Liver (tissue), 9 donors: Measurements from ENCODE around the gene UTS2R. TPM values are rescaled to one million over a fixed set of nuclear protein-coding genes. Genes with fewer than 3 reads are reported as not detected.

Experiments
- DNase-seq: peaks from one replicate; pipeline ENCODE4 v3.0.0-alpha.2; 2017; ENCODE audit warnings: low spot score
- H3K27ac ChIP-seq, 2 donors: one replicate each; pipeline ENCODE4 v1.7.0; 2013; ENCODE audit warnings: inconsistent platforms in 2 of 2, low read length in 2 of 2, control low read depth in 1 of 2, low read depth in 1 of 2, mild to moderate bottlenecking in 1 of 2
- H3K27me3 ChIP-seq, 4 donors: one replicate each; pipeline versions ENCODE4 v1.6.1 to v1.7.0; 2013; ENCODE audit warnings: low read length in 3 of 4, inconsistent platforms in 1 of 4, mild to moderate bottlenecking in 1 of 4, moderate library complexity in 1 of 4; ENCODE audit not compliant: control insufficient read depth in 4 of 4, insufficient read depth in 4 of 4
- H3K36me3 ChIP-seq, 4 donors: one replicate each; pipeline versions ENCODE4 v1.6.1 to v1.7.0; 2013; ENCODE audit warnings: low read length in 3 of 4, mild to moderate bottlenecking in 3 of 4, low read depth in 1 of 4, moderate library complexity in 1 of 4; ENCODE audit not compliant: control insufficient read depth in 4 of 4, insufficient read depth in 3 of 4
- H3K4me1 ChIP-seq, 4 donors: one replicate each; pipeline versions ENCODE4 v1.6.1 to v1.7.0; 2013; ENCODE audit warnings: low read length in 3 of 4, mild to moderate bottlenecking in 3 of 4, moderate library complexity in 1 of 4; ENCODE audit not compliant: control insufficient read depth in 4 of 4, insufficient read depth in 4 of 4
- H3K4me3 ChIP-seq, 3 donors: one replicate each; pipeline versions ENCODE4 v1.6.1 to v1.7.0; 2013; ENCODE audit warnings: low read length in 3 of 3, control low read depth in 1 of 3, low read depth in 1 of 3, mild to moderate bottlenecking in 1 of 3
- H3K9ac ChIP-seq, 2 donors: one replicate each; pipeline ENCODE4 v1.7.0; 2013; ENCODE audit warnings: low read length in 2 of 2, mild to moderate bottlenecking in 2 of 2, moderate library complexity in 2 of 2, control low read depth in 1 of 2, low read depth in 1 of 2
- H3K9me3 ChIP-seq, 4 donors: one replicate each; pipeline versions ENCODE4 v1.6.1 to v1.7.0; 2013; ENCODE audit warnings: low read length in 3 of 4; ENCODE audit not compliant: control insufficient read depth in 4 of 4
- EGR1 ChIP-seq, 2 donors: IDR thresholded peaks; 2 replicates each; pipeline ENCODE4 v1.6.1; 2016 to 2018; ENCODE audit warnings: antibody characterized with exemption in 2 of 2, low read depth in 2 of 2
- FOXA1 ChIP-seq: IDR thresholded peaks from 2 replicates; pipeline ENCODE4 v1.6.1; 2016; ENCODE audit warnings: antibody characterized with exemption
- FOXA2 ChIP-seq: IDR thresholded peaks from 2 replicates; pipeline ENCODE4 v1.6.1; 2016; ENCODE audit warnings: antibody characterized with exemption
- GABPA ChIP-seq, 2 donors: IDR thresholded peaks in 1 of 2; conservative IDR thresholded peaks in 1 of 2; 2 replicates each; pipeline ENCODE4 v1.6.1; 2016; ENCODE audit warnings: antibody characterized with exemption in 2 of 2, mild to moderate bottlenecking in 1 of 2, moderate library complexity in 1 of 2
- HNF4A ChIP-seq, 2 donors: conservative IDR thresholded peaks; 2 replicates each; pipeline ENCODE4 v1.6.1; 2016; ENCODE audit warnings: antibody characterized with exemption in 2 of 2, mild to moderate bottlenecking in 2 of 2
- HNF4G ChIP-seq: IDR thresholded peaks from 2 replicates; pipeline ENCODE4 v1.6.1; 2016; ENCODE audit warnings: antibody characterized with exemption
- JUND ChIP-seq, 2 donors: IDR thresholded peaks; 2 replicates each; pipeline ENCODE4 v1.6.1; 2016; ENCODE audit warnings: antibody characterized with exemption in 2 of 2
- MAX ChIP-seq: IDR thresholded peaks from 2 replicates; pipeline ENCODE4 v1.6.1; 2016; ENCODE audit warnings: antibody characterized with exemption
- NR2F2 ChIP-seq: IDR thresholded peaks from 2 replicates; pipeline ENCODE4 v1.6.1; 2016; ENCODE audit warnings: antibody characterized with exemption
- RAD21 ChIP-seq, 2 donors: IDR thresholded peaks; 2 replicates each; pipeline ENCODE4 v1.6.1; 2016; ENCODE audit warnings: antibody characterized with exemption in 2 of 2, mild to moderate bottlenecking in 2 of 2
- REST ChIP-seq: IDR thresholded peaks from 2 replicates; pipeline ENCODE4 v1.6.1; 2016; ENCODE audit warnings: antibody characterized with exemption, mild to moderate bottlenecking
- RXRA ChIP-seq, 2 donors: IDR thresholded peaks; 2 replicates each; pipeline ENCODE4 v1.6.1; 2017 to 2018; ENCODE audit warnings: antibody characterized with exemption in 2 of 2, mild to moderate bottlenecking in 1 of 2
- SP1 ChIP-seq: IDR thresholded peaks from 2 replicates; pipeline ENCODE4 v1.6.1; 2018; ENCODE audit warnings: antibody characterized with exemption, mild to moderate bottlenecking
- TAF1 ChIP-seq: conservative IDR thresholded peaks from 2 replicates; pipeline ENCODE4 v1.6.1; 2016; ENCODE audit warnings: antibody characterized with exemption, mild to moderate bottlenecking
- YY1 ChIP-seq: IDR thresholded peaks from 2 replicates; pipeline ENCODE4 v1.6.1; 2016; ENCODE audit warnings: antibody characterized with exemption, mild to moderate bottlenecking
- ZBTB33 ChIP-seq: IDR thresholded peaks from 2 replicates; pipeline ENCODE4 v1.6.1; 2016; ENCODE audit warnings: antibody characterized with exemption
- WGBS: extraction: QIAGEN DNeasy Blood & Tissue Kit; methylation state at CpG from one replicate; pipeline ENCODE4 v1.1.7; 2013; 5-methylcytosine and 5-hydroxymethylcytosine counted together
- polyA plus RNA-seq, 2 donors: library from polyadenylated mRNA; stranded (reverse) in 1 of 2; unstranded in 1 of 2; fragments of 200-250 nt in 1 of 2; fragments of >200 nt in 1 of 2; fragmentation: Nextera tagmentation in 1 of 2; extraction: Ambion mirVana in 1 of 2; gene quantifications; one replicate each; pipeline versions ENCODE4 v1.2.1 to v1.2.3, GENCODE V29; 2013 to 2015
- total RNA-seq, 2 donors: library from RNA; depleted of rRNA; stranded (reverse); fragments of >200 nt; gene quantifications; one replicate each; pipeline ENCODE4 v1.2.3, GENCODE V29; 2014
- TF ChIP-seq, protein P1 (sequence below): IDR thresholded peaks from 2 replicates; pipeline ENCODE4 v1.6.1; 2016; ENCODE audit warnings: antibody characterized with exemption
- TF ChIP-seq, protein P2 (sequence below): fragments of 150-350 bp; IDR thresholded peaks from 2 replicates; pipeline ENCODE4 v1.5.1; 2017; ENCODE audit warnings: improper control_type of control experiment, low read depth, low read length; ENCODE audit not compliant: missing input control
- donor health status: healthy.
- donor health status: healthy.
- donor health status: healthy.
- donor health status: healthy.
- donor health status: healthy.

UTS2R gene
- total and polyA plus RNA-seq, 4 donors = not detected

DNA sequence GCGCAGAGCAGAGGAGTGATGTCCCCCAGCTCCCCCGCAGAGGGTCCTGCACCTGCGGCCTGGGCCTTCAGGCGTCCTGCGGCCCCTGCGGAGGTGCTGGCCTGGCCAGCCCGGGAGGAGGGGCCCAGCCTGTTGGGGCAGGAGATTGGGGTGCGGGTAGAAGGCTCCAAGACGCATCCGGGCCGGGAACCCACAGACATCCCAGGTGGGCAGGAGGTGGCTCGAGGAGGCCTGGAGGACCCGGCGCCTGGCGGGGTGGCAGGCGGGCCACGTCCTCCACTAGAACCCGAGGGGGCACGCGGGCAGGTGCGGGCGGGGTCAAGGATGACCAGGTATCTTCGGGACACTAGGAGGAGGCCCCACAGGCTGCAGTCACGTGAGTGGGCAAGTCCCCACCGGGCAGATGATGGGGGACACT is 37.4 kb upstream of the UTS2R start:
- no peaks in the 10 kb centered on the region for H3K27me3 ChIP-seq
- H3K4me3 ChIP-seq = peak overlapping the region in 1 of 3 donors; percentile 48
- H3K4me1 ChIP-seq = peaks cover 5 to 37% (median 22%) of the 10 kb centered on the region in 4 donors
- DNase-seq = no peak
- TF ChIP-seq ZBTB33 (no peak), JUND (IDR thresholded peaks at IDR 0.05) (no peak), MAX (no peak), GABPA (IDR thresholded peaks at IDR 0.05 in 1 of 2, conservative IDR thresholded peaks at IDR 0.05 in 1 of 2) (no peak)
- H3K27ac ChIP-seq = peak overlapping the region; percentile 98 to 99
- no peaks in the 10 kb centered on the region for H3K36me3 ChIP-seq
- no peaks in the 10 kb centered on the region for H3K9me3 ChIP-seq
- WGBS = 75% methylated on average over 25 of the region's 25 CpGs
- H3K9ac ChIP-seq = no peak overlapping the region

DNA sequence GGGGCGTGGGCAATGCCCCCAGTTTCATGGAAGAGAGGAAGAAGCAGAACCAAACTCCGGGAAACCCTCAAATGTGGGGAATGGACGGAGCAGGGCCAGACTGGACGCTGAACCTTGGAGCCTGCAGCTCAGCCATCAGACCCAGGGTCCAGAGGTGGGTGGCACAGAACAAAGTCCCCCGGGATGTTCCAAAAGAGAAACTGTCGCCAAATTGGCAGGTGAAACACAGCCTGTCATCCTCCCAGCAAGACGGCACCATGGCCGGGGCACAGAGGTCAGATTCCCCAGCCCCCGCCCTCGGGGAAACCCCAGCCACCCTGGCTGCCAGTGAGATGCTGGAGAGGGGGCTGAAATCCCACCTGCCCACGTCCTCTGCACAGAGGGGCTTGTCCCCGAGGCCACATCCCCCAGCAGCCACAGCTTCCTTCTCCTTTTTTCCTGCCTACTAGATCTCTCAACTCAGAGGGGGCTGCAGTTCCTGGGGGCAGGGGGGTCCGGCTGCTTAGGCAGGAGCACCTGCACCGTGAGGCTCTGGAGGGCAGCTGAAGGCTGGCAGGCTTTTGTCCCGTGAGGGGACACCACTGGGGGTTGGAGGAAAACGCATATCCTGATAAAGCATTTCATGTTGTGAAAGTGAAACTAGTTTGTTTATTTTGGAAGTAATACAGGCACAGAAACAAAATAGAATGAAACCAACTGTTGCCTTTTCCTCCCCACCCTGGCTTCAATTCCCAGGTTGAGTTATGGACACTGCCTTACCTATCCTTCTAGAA is 36.8 kb upstream of the UTS2R start:
- TF ChIP-seq GABPA (IDR thresholded peaks at IDR 0.05 in 1 of 2, conservative IDR thresholded peaks at IDR 0.05 in 1 of 2) (no peak), NR2F2 (peak; percentile 72), FOXA2 (peak; percentile 50), JUND (IDR thresholded peaks at IDR 0.05) (peak in 1 of 2 donors; percentile 66), ZBTB33 (peak; percentile 83), MAX (peak; percentile 78), RAD21 (IDR thresholded peaks at IDR 0.05) (no peak), TAF1 (no peak), HNF4G (peak; percentile 100), SP1 (peak; percentile 83), HNF4A (conservative IDR thresholded peaks at IDR 0.05) (peak; percentile 100), FOXA1 (no peak), RXRA (IDR thresholded peaks at IDR 0.05) (peak; percentile 78 to 94), YY1 (peak; percentile 52), EGR1 (IDR thresholded peaks at IDR 0.05; ENCODE audit: low read depth in 2 of 2) (peak in 1 of 2 donors; percentile 38), REST (peak; percentile 63)
- TF ChIP-seq, protein P1, sequence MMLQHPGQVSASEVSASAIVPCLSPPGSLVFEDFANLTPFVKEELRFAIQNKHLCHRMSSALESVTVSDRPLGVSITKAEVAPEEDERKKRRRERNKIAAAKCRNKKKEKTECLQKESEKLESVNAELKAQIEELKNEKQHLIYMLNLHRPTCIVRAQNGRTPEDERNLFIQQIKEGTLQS = no peak
- TF ChIP-seq, protein P2, sequence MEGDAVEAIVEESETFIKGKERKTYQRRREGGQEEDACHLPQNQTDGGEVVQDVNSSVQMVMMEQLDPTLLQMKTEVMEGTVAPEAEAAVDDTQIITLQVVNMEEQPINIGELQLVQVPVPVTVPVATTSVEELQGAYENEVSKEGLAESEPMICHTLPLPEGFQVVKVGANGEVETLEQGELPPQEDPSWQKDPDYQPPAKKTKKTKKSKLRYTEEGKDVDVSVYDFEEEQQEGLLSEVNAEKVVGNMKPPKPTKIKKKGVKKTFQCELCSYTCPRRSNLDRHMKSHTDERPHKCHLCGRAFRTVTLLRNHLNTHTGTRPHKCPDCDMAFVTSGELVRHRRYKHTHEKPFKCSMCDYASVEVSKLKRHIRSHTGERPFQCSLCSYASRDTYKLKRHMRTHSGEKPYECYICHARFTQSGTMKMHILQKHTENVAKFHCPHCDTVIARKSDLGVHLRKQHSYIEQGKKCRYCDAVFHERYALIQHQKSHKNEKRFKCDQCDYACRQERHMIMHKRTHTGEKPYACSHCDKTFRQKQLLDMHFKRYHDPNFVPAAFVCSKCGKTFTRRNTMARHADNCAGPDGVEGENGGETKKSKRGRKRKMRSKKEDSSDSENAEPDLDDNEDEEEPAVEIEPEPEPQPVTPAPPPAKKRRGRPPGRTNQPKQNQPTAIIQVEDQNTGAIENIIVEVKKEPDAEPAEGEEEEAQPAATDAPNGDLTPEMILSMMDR = no peak
- Histone ChIP-seq H3K4me3 (peak overlapping the region; percentile 26 to 64 (median 55)), H3K27me3 (no peaks in the 10 kb centered on the region), H3K9ac (peak overlapping the region; percentile 66 to 83), H3K36me3 (no peaks in the 10 kb centered on the region), H3K27ac (peak overlapping the region; percentile 98 to 99), H3K9me3 (no peaks in the 10 kb centered on the region), H3K4me1 (peaks cover 5 to 33% (median 21%) of the 10 kb centered on the region in 4 donors)
- WGBS = 9% methylated on average over 16 of the region's 16 CpGs
- DNase-seq = no peak
